H9 (cell line): ENCODE measurements around the gene PNPLA2. TPM values are rescaled to one million over a fixed set of nuclear protein-coding genes. Genes with fewer than 3 reads are reported as not detected.

Experiments used
- DNase-seq: peaks from one replicate; pipeline ENCODE4 v3.0.0-alpha.2; 2017
- H2AFZ ChIP-seq: one replicate; pipeline ENCODE4 v1.6.1; 2013; ENCODE audit warnings: mild to moderate bottlenecking, low read length, control low read depth, moderate library complexity
- H2AK5ac ChIP-seq: 2 replicates; pipeline ENCODE4 v1.6.1; 2013; ENCODE audit warnings: low read length, control low read depth, mixed read lengths; ENCODE audit not compliant: insufficient read length
- H2BK120ac ChIP-seq: one replicate; pipeline ENCODE4 v1.6.1; 2013; ENCODE audit warnings: low read depth, mild to moderate bottlenecking, low read length, control low read depth, inconsistent platforms; ENCODE audit not compliant: poor library complexity, severe bottlenecking
- H2BK12ac ChIP-seq: 2 replicates; pipeline ENCODE4 v1.6.1; 2013; ENCODE audit warnings: low read length, control low read depth, mixed read lengths, low read depth; ENCODE audit not compliant: insufficient read length
- H2BK15ac ChIP-seq: 2 replicates; pipeline ENCODE4 v1.6.1; 2013; ENCODE audit warnings: low read depth, low read length, control low read depth
- H2BK20ac ChIP-seq: one replicate; pipeline ENCODE4 v1.6.1; 2013; ENCODE audit warnings: low read depth, mild to moderate bottlenecking, low read length, control low read depth, inconsistent platforms; ENCODE audit not compliant: poor library complexity, severe bottlenecking
- H2BK5ac ChIP-seq: 2 replicates; pipeline ENCODE4 v1.6.1; 2013; ENCODE audit warnings: low read length, control low read depth, mixed read lengths; ENCODE audit not compliant: insufficient read length
- H3K14ac ChIP-seq: 2 replicates; pipeline ENCODE4 v1.6.1; 2013; ENCODE audit warnings: low read length, control low read depth; ENCODE audit not compliant: insufficient read depth
- H3K18ac ChIP-seq: 2 replicates; pipeline ENCODE4 v1.6.1; 2013; ENCODE audit warnings: low read depth, mild to moderate bottlenecking, mixed read lengths, low read length, control low read depth; ENCODE audit not compliant: insufficient read length
- H3K23ac ChIP-seq: 2 replicates; pipeline ENCODE4 v1.6.1; 2013; ENCODE audit warnings: low read length, control low read depth, mixed read lengths, low read depth; ENCODE audit not compliant: insufficient read length
- H3K23me2 ChIP-seq: 2 replicates; pipeline ENCODE4 v1.6.1; 2013; ENCODE audit warnings: low read depth, mild to moderate bottlenecking, mixed read lengths, low read length, control low read depth; ENCODE audit not compliant: insufficient read length, poor library complexity, severe bottlenecking
- H3K27ac ChIP-seq: 2 replicates; pipeline ENCODE4 v1.5.1; 2013; ENCODE audit warnings: low read length, control low read depth, mixed read lengths, low read depth; ENCODE audit not compliant: insufficient read length
- H3K27me3 ChIP-seq: 2 replicates; pipeline ENCODE4 v1.6.1; 2013; ENCODE audit warnings: low read length, control low read depth, inconsistent platforms; ENCODE audit not compliant: insufficient read depth
- H3K4ac ChIP-seq: 2 replicates; pipeline ENCODE4 v1.6.1; 2013; ENCODE audit warnings: low read depth, mild to moderate bottlenecking, control low read depth, inconsistent platforms, low read length, moderate library complexity
- H3K4me1 ChIP-seq: 2 replicates; pipeline ENCODE4 v1.6.1; 2013; ENCODE audit warnings: low read length, control low read depth, inconsistent platforms; ENCODE audit not compliant: insufficient read depth
- H3K4me2 ChIP-seq: 2 replicates; pipeline ENCODE4 v1.6.1; 2013; ENCODE audit warnings: low read length, control low read depth, mixed read lengths; ENCODE audit not compliant: insufficient read length, insufficient read depth
- H3K56ac ChIP-seq: 2 replicates; pipeline ENCODE4 v1.6.1; 2013; ENCODE audit warnings: low read depth, mild to moderate bottlenecking, mixed read lengths, low read length, control low read depth; ENCODE audit not compliant: insufficient read length
- H3K79me1 ChIP-seq: 2 replicates; pipeline ENCODE4 v1.6.1; 2013; ENCODE audit warnings: low read depth, mild to moderate bottlenecking, moderate library complexity, low read length, control low read depth, inconsistent platforms; ENCODE audit not compliant: insufficient read depth, poor library complexity, severe bottlenecking
- H3K79me2 ChIP-seq: 2 replicates; pipeline ENCODE4 v1.6.1; 2013; ENCODE audit warnings: low read length, control low read depth, inconsistent platforms; ENCODE audit not compliant: insufficient read depth
- H3K9ac ChIP-seq: 2 replicates; pipeline ENCODE4 v1.6.1; 2013; ENCODE audit warnings: low read length, control low read depth, mixed read lengths; ENCODE audit not compliant: insufficient read length; ENCODE audit errors: extremely low read depth
- H3K9me3 ChIP-seq: one replicate; pipeline ENCODE4 v1.6.1; 2013; ENCODE audit warnings: low read depth, low read length, inconsistent platforms; ENCODE audit not compliant: control insufficient read depth
- H3T11ph ChIP-seq: one replicate; pipeline ENCODE4 v1.6.1; 2013; ENCODE audit warnings: mild to moderate bottlenecking, low read length, control low read depth, inconsistent platforms
- H4K20me1 ChIP-seq: one replicate; pipeline ENCODE4 v1.6.1; 2013; ENCODE audit not compliant: control insufficient read depth, insufficient read length, insufficient read depth
- H4K5ac ChIP-seq: 2 replicates; pipeline ENCODE4 v1.6.1; 2013; ENCODE audit warnings: low read depth, mild to moderate bottlenecking, mixed read lengths, low read length, control low read depth; ENCODE audit not compliant: insufficient read length
- H4K8ac ChIP-seq: replicated peaks from 2 replicates; pipeline ENCODE4 v1.6.1; 2013; ENCODE audit warnings: low read length, control low read depth, mixed read lengths, low read depth; ENCODE audit not compliant: insufficient read length
- H4K91ac ChIP-seq: 2 replicates; pipeline ENCODE4 v1.6.1; 2013; ENCODE audit warnings: low read depth, mild to moderate bottlenecking, moderate library complexity, mixed read lengths, low read length, control low read depth; ENCODE audit not compliant: insufficient read length
- H3K27ac Mint-ChIP-seq, 3 experiments: 2 replicates in 2 of 3; 3 replicates in 1 of 3; pipeline ENCODE4 v1.8.0; 2020 to 2021; ENCODE audit warnings: mixed read lengths in 3 of 3, mild to moderate bottlenecking in 1 of 3, moderate library complexity in 1 of 3
- H3K27me3 Mint-ChIP-seq: 2 replicates; pipeline ENCODE4 v1.8.0; 2021; ENCODE audit warnings: low read depth, mild to moderate bottlenecking, moderate library complexity, mixed read lengths
- H3K36me3 Mint-ChIP-seq, 3 experiments: 2 replicates in 2 of 3; 3 replicates in 1 of 3; pipeline ENCODE4 v1.8.0; 2020 to 2021; ENCODE audit warnings: low read depth in 3 of 3, mixed read lengths in 3 of 3; ENCODE audit not compliant: insufficient read depth in 1 of 3
- H3K4me1 Mint-ChIP-seq, 2 experiments: 2 replicates each; pipeline ENCODE4 v1.8.0; 2020; ENCODE audit warnings: mixed read lengths in 2 of 2
- H3K4me3 Mint-ChIP-seq, 2 experiments: 2 replicates in 1 of 2; 3 replicates in 1 of 2; pipeline ENCODE4 v1.8.0; 2020 to 2021; ENCODE audit warnings: mild to moderate bottlenecking in 2 of 2, mixed read lengths in 2 of 2, moderate library complexity in 1 of 2
- H3K9me3 Mint-ChIP-seq, 2 experiments: 2 replicates in 1 of 2; 3 replicates in 1 of 2; pipeline ENCODE4 v1.8.0; 2020; ENCODE audit warnings: mild to moderate bottlenecking in 2 of 2, mixed read lengths in 2 of 2, moderate library complexity in 1 of 2
- WGBS: extraction: QIAGEN DNeasy Blood & Tissue Kit; methylation state at CpG from one replicate; pipeline ENCODE4 v1.1.7; 2013; ENCODE audit warnings: missing lambda C conversion rate, low lambda C conversion rate, mixed read lengths; ENCODE audit not compliant: insufficient read length; ENCODE audit errors: extremely low coverage; 5-methylcytosine and 5-hydroxymethylcytosine counted together
- total RNA-seq: library from RNA; stranded (reverse); gene quantifications from 2 replicates; pipeline ENCODE4 v1.2.1, GENCODE V29; 2021
- TF ChIP-seq, protein P1 (sequence below): fragments of 200-600 bp; sonication (generic); conservative IDR thresholded peaks from 3 replicates; pipeline ENCODE4 v1.8.0; 2021; ENCODE audit warnings: antibody characterized with exemption, mild to moderate bottlenecking

The PNPLA2 gene
- total RNA-seq, 1 experiment from 2014 or later: 67.3 TPM

DNA sequence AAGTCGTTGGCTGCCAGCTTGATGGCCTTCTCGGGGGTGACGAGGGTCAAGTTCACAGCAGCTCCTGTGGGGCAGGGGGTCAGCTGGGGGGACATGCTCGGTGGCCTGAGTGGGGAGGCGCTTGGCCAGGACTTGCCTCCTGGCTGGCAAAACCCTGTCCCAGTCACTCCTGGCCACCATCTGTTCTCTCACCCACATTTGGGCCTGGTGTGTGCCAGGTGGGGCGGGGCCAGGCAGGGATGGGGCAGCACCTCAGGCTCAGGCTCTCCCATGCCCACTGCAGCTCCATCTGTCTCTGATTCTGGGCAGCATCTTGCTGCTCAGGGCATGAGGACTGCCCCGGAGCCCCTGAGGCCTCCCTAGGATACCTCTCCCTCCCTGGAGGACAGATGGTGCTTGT, 25.2 kb upstream of the PNPLA2 start:
- WGBS: no CpG with 5 or more reads among the region's 7 CpGs
- no peak overlapping the region for H4K91ac ChIP-seq
- no peak overlapping the region for H3K4me3 Mint-ChIP-seq
- no peak overlapping the region for H2BK5ac ChIP-seq
- no peaks in the 10 kb centered on the region for H3K79me2 ChIP-seq
- DNase-seq: no peak
- no peaks in the 10 kb centered on the region; the same call in 1 of the 2 replicates for H3K4me1 ChIP-seq
- TF ChIP-seq, protein P1, sequence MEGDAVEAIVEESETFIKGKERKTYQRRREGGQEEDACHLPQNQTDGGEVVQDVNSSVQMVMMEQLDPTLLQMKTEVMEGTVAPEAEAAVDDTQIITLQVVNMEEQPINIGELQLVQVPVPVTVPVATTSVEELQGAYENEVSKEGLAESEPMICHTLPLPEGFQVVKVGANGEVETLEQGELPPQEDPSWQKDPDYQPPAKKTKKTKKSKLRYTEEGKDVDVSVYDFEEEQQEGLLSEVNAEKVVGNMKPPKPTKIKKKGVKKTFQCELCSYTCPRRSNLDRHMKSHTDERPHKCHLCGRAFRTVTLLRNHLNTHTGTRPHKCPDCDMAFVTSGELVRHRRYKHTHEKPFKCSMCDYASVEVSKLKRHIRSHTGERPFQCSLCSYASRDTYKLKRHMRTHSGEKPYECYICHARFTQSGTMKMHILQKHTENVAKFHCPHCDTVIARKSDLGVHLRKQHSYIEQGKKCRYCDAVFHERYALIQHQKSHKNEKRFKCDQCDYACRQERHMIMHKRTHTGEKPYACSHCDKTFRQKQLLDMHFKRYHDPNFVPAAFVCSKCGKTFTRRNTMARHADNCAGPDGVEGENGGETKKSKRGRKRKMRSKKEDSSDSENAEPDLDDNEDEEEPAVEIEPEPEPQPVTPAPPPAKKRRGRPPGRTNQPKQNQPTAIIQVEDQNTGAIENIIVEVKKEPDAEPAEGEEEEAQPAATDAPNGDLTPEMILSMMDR: no peak
- H3K36me3 Mint-ChIP-seq: peaks cover 0 to 16% (median 3%) of the 10 kb centered on the region in 3 experiments; a peak in 2 of 7 replicates
- no peak overlapping the region for H3K27ac ChIP-seq
- H4K8ac ChIP-seq: no peak overlapping the region
- peaks cover 12% of the 10 kb centered on the region for H3K23me2 ChIP-seq
- H3T11ph ChIP-seq: no peak overlapping the region
- H3K9me3 Mint-ChIP-seq: no peaks in the 10 kb centered on the region
- no peak overlapping the region for H2AFZ ChIP-seq
- no peak overlapping the region for H3K56ac ChIP-seq
- H2BK20ac ChIP-seq: no peak overlapping the region
- peaks cover 16 to 36% of the 10 kb centered on the region in 2 experiments for H3K4me1 Mint-ChIP-seq
- peaks cover 2% of the 10 kb centered on the region for H4K20me1 ChIP-seq
- H2BK15ac ChIP-seq: no peak overlapping the region
- H3K27ac Mint-ChIP-seq: no peak overlapping the region
- no peak overlapping the region for H3K14ac ChIP-seq
- no peak overlapping the region for H3K23ac ChIP-seq
- no peak overlapping the region for H4K5ac ChIP-seq
- H2BK120ac ChIP-seq: no peak overlapping the region
- no peak overlapping the region for H3K4ac ChIP-seq
- H2AK5ac ChIP-seq: no peak overlapping the region
- H3K18ac ChIP-seq: no peak overlapping the region
- H3K9ac ChIP-seq: no peak overlapping the region
- no peaks in the 10 kb centered on the region for H3K27me3 Mint-ChIP-seq
- no peak overlapping the region for H3K4me2 ChIP-seq
- H3K9me3 ChIP-seq: no peaks in the 10 kb centered on the region
- H3K27me3 ChIP-seq: no peaks in the 10 kb centered on the region
- no peak overlapping the region for H2BK12ac ChIP-seq
- H3K79me1 ChIP-seq: no peaks in the 10 kb centered on the region
